Liver (tissue), 9 donors: ENCODE data around the gene BBS7. TPM values are rescaled to one million over a fixed set of nuclear protein-coding genes. Genes with fewer than 3 reads are reported as not detected.

Experiments
- DNase-seq: peaks from one replicate; pipeline ENCODE4 v3.0.0-alpha.2; 2017; ENCODE audit warnings: low spot score
- H3K27ac ChIP-seq, 2 donors: one replicate each; pipeline ENCODE4 v1.7.0; 2013; ENCODE audit warnings: inconsistent platforms in 2 of 2, low read length in 2 of 2, control low read depth in 1 of 2, low read depth in 1 of 2, mild to moderate bottlenecking in 1 of 2
- H3K27me3 ChIP-seq, 4 donors: one replicate each; pipeline versions ENCODE4 v1.6.1 to v1.7.0; 2013; ENCODE audit warnings: low read length in 3 of 4, inconsistent platforms in 1 of 4, mild to moderate bottlenecking in 1 of 4, moderate library complexity in 1 of 4; ENCODE audit not compliant: control insufficient read depth in 4 of 4, insufficient read depth in 4 of 4
- H3K36me3 ChIP-seq, 4 donors: one replicate each; pipeline versions ENCODE4 v1.6.1 to v1.7.0; 2013; ENCODE audit warnings: low read length in 3 of 4, mild to moderate bottlenecking in 3 of 4, low read depth in 1 of 4, moderate library complexity in 1 of 4; ENCODE audit not compliant: control insufficient read depth in 4 of 4, insufficient read depth in 3 of 4
- H3K4me1 ChIP-seq, 4 donors: one replicate each; pipeline versions ENCODE4 v1.6.1 to v1.7.0; 2013; ENCODE audit warnings: low read length in 3 of 4, mild to moderate bottlenecking in 3 of 4, moderate library complexity in 1 of 4; ENCODE audit not compliant: control insufficient read depth in 4 of 4, insufficient read depth in 4 of 4
- H3K4me3 ChIP-seq, 3 donors: one replicate each; pipeline versions ENCODE4 v1.6.1 to v1.7.0; 2013; ENCODE audit warnings: low read length in 3 of 3, control low read depth in 1 of 3, low read depth in 1 of 3, mild to moderate bottlenecking in 1 of 3
- H3K9ac ChIP-seq, 2 donors: one replicate each; pipeline ENCODE4 v1.7.0; 2013; ENCODE audit warnings: low read length in 2 of 2, mild to moderate bottlenecking in 2 of 2, moderate library complexity in 2 of 2, control low read depth in 1 of 2, low read depth in 1 of 2
- H3K9me3 ChIP-seq, 4 donors: one replicate each; pipeline versions ENCODE4 v1.6.1 to v1.7.0; 2013; ENCODE audit warnings: low read length in 3 of 4; ENCODE audit not compliant: control insufficient read depth in 4 of 4
- ATF3 ChIP-seq: IDR thresholded peaks from 2 replicates; pipeline ENCODE4 v1.6.1; 2016; ENCODE audit warnings: antibody characterized with exemption
- CTCF ChIP-seq: fragments of 150-350 bp; IDR thresholded peaks from 2 replicates; pipeline ENCODE4 v1.5.1; 2017; ENCODE audit warnings: improper control_type of control experiment, low read depth, low read length; ENCODE audit not compliant: missing input control
- FOXA1 ChIP-seq: IDR thresholded peaks from 2 replicates; pipeline ENCODE4 v1.6.1; 2016; ENCODE audit warnings: antibody characterized with exemption
- GABPA ChIP-seq, 2 donors: IDR thresholded peaks in 1 of 2; conservative IDR thresholded peaks in 1 of 2; 2 replicates each; pipeline ENCODE4 v1.6.1; 2016; ENCODE audit warnings: antibody characterized with exemption in 2 of 2, mild to moderate bottlenecking in 1 of 2, moderate library complexity in 1 of 2
- HNF4A ChIP-seq, 2 donors: conservative IDR thresholded peaks; 2 replicates each; pipeline ENCODE4 v1.6.1; 2016; ENCODE audit warnings: antibody characterized with exemption in 2 of 2, mild to moderate bottlenecking in 2 of 2
- HNF4G ChIP-seq: IDR thresholded peaks from 2 replicates; pipeline ENCODE4 v1.6.1; 2016; ENCODE audit warnings: antibody characterized with exemption
- JUND ChIP-seq, 2 donors: IDR thresholded peaks; 2 replicates each; pipeline ENCODE4 v1.6.1; 2016; ENCODE audit warnings: antibody characterized with exemption in 2 of 2
- MAX ChIP-seq: IDR thresholded peaks from 2 replicates; pipeline ENCODE4 v1.6.1; 2016; ENCODE audit warnings: antibody characterized with exemption
- NR2F2 ChIP-seq: IDR thresholded peaks from 2 replicates; pipeline ENCODE4 v1.6.1; 2016; ENCODE audit warnings: antibody characterized with exemption
- RAD21 ChIP-seq, 2 donors: IDR thresholded peaks; 2 replicates each; pipeline ENCODE4 v1.6.1; 2016; ENCODE audit warnings: antibody characterized with exemption in 2 of 2, mild to moderate bottlenecking in 2 of 2
- RXRA ChIP-seq, 2 donors: IDR thresholded peaks; 2 replicates each; pipeline ENCODE4 v1.6.1; 2017 to 2018; ENCODE audit warnings: antibody characterized with exemption in 2 of 2, mild to moderate bottlenecking in 1 of 2
- SP1 ChIP-seq: IDR thresholded peaks from 2 replicates; pipeline ENCODE4 v1.6.1; 2018; ENCODE audit warnings: antibody characterized with exemption, mild to moderate bottlenecking
- TAF1 ChIP-seq: conservative IDR thresholded peaks from 2 replicates; pipeline ENCODE4 v1.6.1; 2016; ENCODE audit warnings: antibody characterized with exemption, mild to moderate bottlenecking
- ZBTB33 ChIP-seq: IDR thresholded peaks from 2 replicates; pipeline ENCODE4 v1.6.1; 2016; ENCODE audit warnings: antibody characterized with exemption
- WGBS: extraction: QIAGEN DNeasy Blood & Tissue Kit; methylation state at CpG from one replicate; pipeline ENCODE4 v1.1.7; 2013; 5-methylcytosine and 5-hydroxymethylcytosine counted together
- polyA plus RNA-seq, 2 donors: library from polyadenylated mRNA; stranded (reverse) in 1 of 2; unstranded in 1 of 2; fragments of 200-250 nt in 1 of 2; fragments of >200 nt in 1 of 2; fragmentation: Nextera tagmentation in 1 of 2; extraction: Ambion mirVana in 1 of 2; gene quantifications; one replicate each; pipeline versions ENCODE4 v1.2.1 to v1.2.3, GENCODE V29; 2013 to 2015
- total RNA-seq, 2 donors: library from RNA; depleted of rRNA; stranded (reverse); fragments of >200 nt; gene quantifications; one replicate each; pipeline ENCODE4 v1.2.3, GENCODE V29; 2014
- TF ChIP-seq, protein P1 (sequence below): IDR thresholded peaks from 2 replicates; pipeline ENCODE4 v1.6.1; 2016; ENCODE audit warnings: antibody characterized with exemption, mild to moderate bottlenecking
- donor health status: healthy.
- donor health status: healthy.
- donor health status: healthy.
- donor health status: healthy.
- donor health status: healthy.

The BBS7 gene
- total and polyA plus RNA-seq, 4 donors = 1.8 to 8.4 (median 3.1) TPM

DNA sequence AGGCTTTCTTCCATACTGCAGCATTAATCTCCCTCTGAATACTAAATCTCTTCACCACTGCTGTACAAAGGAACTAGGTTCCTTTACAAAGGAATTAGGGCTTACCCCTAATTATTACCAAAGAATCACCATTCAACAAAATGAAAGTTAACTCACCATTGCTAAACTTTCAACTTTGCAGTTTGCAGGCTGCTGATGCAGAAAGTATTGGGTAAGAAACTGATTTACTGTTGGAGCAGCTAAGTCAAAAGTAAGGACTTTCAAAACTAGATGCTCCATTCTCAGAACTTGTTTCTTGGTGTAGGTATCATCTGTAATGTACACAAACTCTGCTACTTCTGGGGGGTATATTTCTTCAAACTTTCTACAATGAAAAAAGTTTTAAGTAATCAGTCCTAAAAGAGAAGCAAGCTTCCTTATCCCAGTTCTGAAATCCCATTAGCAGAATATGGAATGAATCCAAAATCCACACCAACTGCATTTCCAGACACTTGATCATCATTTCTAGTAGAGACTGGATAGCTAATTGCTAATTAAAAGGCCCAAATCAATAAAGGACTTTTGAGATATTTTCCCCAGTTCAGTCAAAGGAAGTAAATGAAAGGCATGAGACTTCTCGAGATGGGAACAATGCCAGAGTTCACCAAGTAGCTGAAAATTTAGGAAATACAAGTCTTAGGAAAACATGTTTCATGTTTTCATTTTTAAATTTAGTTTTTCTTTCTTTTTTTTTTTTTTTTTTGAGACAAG is 50.9 kb downstream of the BBS7 start:
- TF ChIP-seq TAF1 = no peak
- TF ChIP-seq MAX = no peak
- TF ChIP-seq, protein P1, sequence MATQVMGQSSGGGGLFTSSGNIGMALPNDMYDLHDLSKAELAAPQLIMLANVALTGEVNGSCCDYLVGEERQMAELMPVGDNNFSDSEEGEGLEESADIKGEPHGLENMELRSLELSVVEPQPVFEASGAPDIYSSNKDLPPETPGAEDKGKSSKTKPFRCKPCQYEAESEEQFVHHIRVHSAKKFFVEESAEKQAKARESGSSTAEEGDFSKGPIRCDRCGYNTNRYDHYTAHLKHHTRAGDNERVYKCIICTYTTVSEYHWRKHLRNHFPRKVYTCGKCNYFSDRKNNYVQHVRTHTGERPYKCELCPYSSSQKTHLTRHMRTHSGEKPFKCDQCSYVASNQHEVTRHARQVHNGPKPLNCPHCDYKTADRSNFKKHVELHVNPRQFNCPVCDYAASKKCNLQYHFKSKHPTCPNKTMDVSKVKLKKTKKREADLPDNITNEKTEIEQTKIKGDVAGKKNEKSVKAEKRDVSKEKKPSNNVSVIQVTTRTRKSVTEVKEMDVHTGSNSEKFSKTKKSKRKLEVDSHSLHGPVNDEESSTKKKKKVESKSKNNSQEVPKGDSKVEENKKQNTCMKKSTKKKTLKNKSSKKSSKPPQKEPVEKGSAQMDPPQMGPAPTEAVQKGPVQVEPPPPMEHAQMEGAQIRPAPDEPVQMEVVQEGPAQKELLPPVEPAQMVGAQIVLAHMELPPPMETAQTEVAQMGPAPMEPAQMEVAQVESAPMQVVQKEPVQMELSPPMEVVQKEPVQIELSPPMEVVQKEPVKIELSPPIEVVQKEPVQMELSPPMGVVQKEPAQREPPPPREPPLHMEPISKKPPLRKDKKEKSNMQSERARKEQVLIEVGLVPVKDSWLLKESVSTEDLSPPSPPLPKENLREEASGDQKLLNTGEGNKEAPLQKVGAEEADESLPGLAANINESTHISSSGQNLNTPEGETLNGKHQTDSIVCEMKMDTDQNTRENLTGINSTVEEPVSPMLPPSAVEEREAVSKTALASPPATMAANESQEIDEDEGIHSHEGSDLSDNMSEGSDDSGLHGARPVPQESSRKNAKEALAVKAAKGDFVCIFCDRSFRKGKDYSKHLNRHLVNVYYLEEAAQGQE = no peak
- TF ChIP-seq ATF3 = no peak
- TF ChIP-seq ZBTB33 = no peak
- TF ChIP-seq RXRA (IDR thresholded peaks at IDR 0.05) = no peak
- TF ChIP-seq HNF4G = no peak
- TF ChIP-seq CTCF = no peak
- no peak for TF ChIP-seq SP1
- TF ChIP-seq RAD21 (IDR thresholded peaks at IDR 0.05) = no peak
- no peak for TF ChIP-seq HNF4A (conservative IDR thresholded peaks at IDR 0.05)
- no peak for TF ChIP-seq FOXA1
- TF ChIP-seq JUND (IDR thresholded peaks at IDR 0.05) = no peak
- TF ChIP-seq NR2F2 = no peak
- no peak for TF ChIP-seq GABPA (IDR thresholded peaks at IDR 0.05 in 1 of 2, conservative IDR thresholded peaks at IDR 0.05 in 1 of 2)
- WGBS = 90% methylated on average over 1 of the region's 1 CpG
- no peak for DNase-seq
- Histone ChIP-seq H3K36me3 (peaks cover 0 to 28% (median 18%) of the 10 kb centered on the region in 4 donors), H3K4me3 (no peak overlapping the region), H3K9me3 (no peaks in the 10 kb centered on the region), H3K4me1 (peaks cover 4 to 10% (median 10%) of the 10 kb centered on the region in 4 donors), H3K9ac (no peak overlapping the region), H3K27me3 (no peaks in the 10 kb centered on the region), H3K27ac (no peak overlapping the region)
